Measurements from ENCODE around the gene CEP350. TPM values are rescaled to one million over a fixed set of nuclear protein-coding genes. Genes with fewer than 3 reads are reported as not detected.
"Not testable (repeated sequence)": the region's sequence is repeated elsewhere in the genome, so short reads cannot be mapped to it uniquely, and the experiment has no call there.

The CEP350 gene
- total and polyA plus RNA-seq, 4 experiments from 2014 or later = 9.3 to 99.4 (median 76.0) TPM

GRCh38 chr1:180119837-180120236 lies 165.2 kb downstream of the CEP350 start:
- Mint-ChIP-seq H3K9me3 (no peaks in the 10 kb centered on the region), H3K4me1 (no peaks in the 10 kb centered on the region), H3K36me3 (peaks cover 5 to 8% of the 10 kb centered on the region in 2 donors), H3K27me3 (peaks cover 0 to 3% of the 10 kb centered on the region in 2 donors), H3K4me3 (no peak overlapping the region), H3K27ac (no peak overlapping the region)
- Histone ChIP-seq H3K4me1 (ENCODE audit: insufficient read depth, low read length) (no peaks in the 10 kb centered on the region), H3K36me3 (ENCODE audit: insufficient read depth, low read length) (no peaks in the 10 kb centered on the region), H3K27me3 (ENCODE audit: insufficient read depth, low read length) (no peaks in the 10 kb centered on the region), H3K4me3 (ENCODE audit: low read length in 2 of 2) (no peak overlapping the region), H3K27ac (ENCODE audit: low read depth, low read length) (no peak overlapping the region), H3K9me3 (ENCODE audit: control insufficient read depth in 1 of 2, low read length in 2 of 2) (no peaks in the 10 kb centered on the region)
- intact Hi-C loops (cut with micrococcal nuclease) = loop anchor here (10.0 kb wide), 1 partner anchor 55 kb away; no protein-coding TSS in a partner anchor
- ChIA-PET CTCF (ENCODE audit: partially characterized antibody) (interaction anchor here (0.9 kb wide), 1 partner anchor 59 kb away, joined by 5 read pairs; no protein-coding TSS in a partner anchor), POLR2A (ENCODE audit: partially characterized antibody) (no interaction called here)
- no peak for DNase-seq

GRCh38 chr1:180123463-180123936 lies 168.9 kb downstream of the CEP350 start:
- H3K27ac Mint-ChIP-seq = no peak overlapping the region
- intact Hi-C loops (cut with micrococcal nuclease) = no loop called here
- peaks cover 0 to 3% of the 10 kb centered on the region in 2 donors for H3K27me3 Mint-ChIP-seq
- Histone ChIP-seq H3K9me3 (ENCODE audit: control insufficient read depth in 1 of 2, low read length in 2 of 2) (no peaks in the 10 kb centered on the region), H3K27me3 (ENCODE audit: insufficient read depth, low read length) (no peaks in the 10 kb centered on the region), H3K4me1 (ENCODE audit: insufficient read depth, low read length) (no peaks in the 10 kb centered on the region), H3K36me3 (ENCODE audit: insufficient read depth, low read length) (no peaks in the 10 kb centered on the region), H3K27ac (ENCODE audit: low read depth, low read length) (no peak overlapping the region), H3K4me3 (ENCODE audit: low read length in 2 of 2) (no peak overlapping the region)
- H3K9me3 Mint-ChIP-seq = no peaks in the 10 kb centered on the region
- H3K4me1 Mint-ChIP-seq = peaks cover 0 to 4% (median 1%) of the 10 kb centered on the region in 4 donors
- CTCF ChIA-PET (ENCODE audit: partially characterized antibody) = interaction anchor here (1.0 kb wide), 1 partner anchor 56 kb away, joined by 3 read pairs; no protein-coding TSS in a partner anchor
- H3K4me3 Mint-ChIP-seq = no peak overlapping the region
- no peaks in the 10 kb centered on the region for H3K36me3 Mint-ChIP-seq
- POLR2A ChIA-PET (ENCODE audit: partially characterized antibody) = no interaction called here
- no peak for DNase-seq

GRCh38 chr1:180130651-180131050 lies 176.0 kb downstream of the CEP350 start:
- peaks cover 0 to 1% (median 0%) of the 10 kb centered on the region in 8 donors for H3K9me3 Mint-ChIP-seq
- peaks cover 16% of the 10 kb centered on the region in 2 donors for H3K27me3 Mint-ChIP-seq
- H3K4me3 Mint-ChIP-seq = no peak overlapping the region
- H3K4me1 Mint-ChIP-seq = peaks cover 0 to 4% (median 1%) of the 10 kb centered on the region in 4 donors
- no peak overlapping the region for H3K27ac Mint-ChIP-seq
- Histone ChIP-seq H3K27ac (ENCODE audit: low read depth, low read length) (no peak overlapping the region), H3K4me1 (ENCODE audit: insufficient read depth, low read length) (no peaks in the 10 kb centered on the region), H3K9me3 (ENCODE audit: control insufficient read depth in 1 of 2, low read length in 2 of 2) (no peaks in the 10 kb centered on the region), H3K27me3 (ENCODE audit: insufficient read depth, low read length) (no peaks in the 10 kb centered on the region), H3K36me3 (ENCODE audit: insufficient read depth, low read length) (no peaks in the 10 kb centered on the region), H3K4me3 (ENCODE audit: low read length in 2 of 2) (no peak overlapping the region)
- no peaks in the 10 kb centered on the region for H3K36me3 Mint-ChIP-seq
- intact Hi-C loops (cut with micrococcal nuclease) = no loop called here
- POLR2A ChIA-PET (ENCODE audit: partially characterized antibody) = no interaction called here
- DNase-seq = no peak
- CTCF ChIA-PET (ENCODE audit: partially characterized antibody) = no interaction called here

- H3K4me3 Mint-ChIP-seq = no peak overlapping the region
- no peaks in the 10 kb centered on the region for H3K36me3 Mint-ChIP-seq
- H3K27me3 Mint-ChIP-seq = peaks cover 16 to 19% of the 10 kb centered on the region in 2 donors
- Histone ChIP-seq H3K4me3 (ENCODE audit: low read length in 2 of 2) (no peak overlapping the region), H3K9me3 (ENCODE audit: control insufficient read depth in 1 of 2, low read length in 2 of 2) (no peaks in the 10 kb centered on the region), H3K36me3 (ENCODE audit: insufficient read depth, low read length) (no peaks in the 10 kb centered on the region), H3K27ac (ENCODE audit: low read depth, low read length) (no peak overlapping the region), H3K27me3 (ENCODE audit: insufficient read depth, low read length) (no peaks in the 10 kb centered on the region), H3K4me1 (ENCODE audit: insufficient read depth, low read length) (no peaks in the 10 kb centered on the region)
- CTCF ChIA-PET (ENCODE audit: partially characterized antibody) = no interaction called here
- H3K9me3 Mint-ChIP-seq = peaks cover 0 to 7% (median 5%) of the 10 kb centered on the region in 8 donors
- intact Hi-C loops (cut with micrococcal nuclease) = no loop called here
- H3K4me1 Mint-ChIP-seq = peaks cover 0 to 4% (median 1%) of the 10 kb centered on the region in 4 donors
- H3K27ac Mint-ChIP-seq = no peak overlapping the region
- no peak for DNase-seq
- POLR2A ChIA-PET (ENCODE audit: partially characterized antibody) = no interaction called here
Observed at GRCh38 chr1:180131510-180131909, 176.9 kb downstream of the CEP350 start.

- H3K36me3 ChIP-seq (ENCODE audit: insufficient read depth, low read length) = no peaks in the 10 kb centered on the region
- no peak for DNase-seq
- H3K4me1 Mint-ChIP-seq = no peaks in the 10 kb centered on the region
- H3K4me3 Mint-ChIP-seq = no peak overlapping the region
- no peaks in the 10 kb centered on the region for H3K4me1 ChIP-seq (ENCODE audit: insufficient read depth, low read length)
- no peak overlapping the region for H3K4me3 ChIP-seq (ENCODE audit: low read length in 2 of 2)
- peaks cover 0 to 15% (median 8%) of the 10 kb centered on the region in 8 donors for H3K9me3 Mint-ChIP-seq
- H3K27me3 ChIP-seq (ENCODE audit: insufficient read depth, low read length) = no peaks in the 10 kb centered on the region
- peaks cover 21 to 27% of the 10 kb centered on the region in 2 donors for H3K27me3 Mint-ChIP-seq
- POLR2A ChIA-PET (ENCODE audit: partially characterized antibody) = no interaction called here
- no peak overlapping the region for H3K27ac Mint-ChIP-seq
- no peak overlapping the region for H3K27ac ChIP-seq (ENCODE audit: low read depth, low read length)
- no peaks in the 10 kb centered on the region for H3K36me3 Mint-ChIP-seq
- CTCF ChIA-PET (ENCODE audit: partially characterized antibody) = no interaction called here
- intact Hi-C loops (cut with micrococcal nuclease) = no loop called here
- H3K9me3 ChIP-seq (ENCODE audit: control insufficient read depth in 1 of 2, low read length in 2 of 2) = no peaks in the 10 kb centered on the region
Observed at GRCh38 chr1:180133193-180133592, 178.6 kb downstream of the CEP350 start.

GRCh38 chr1:180133688-180134087 lies 179.1 kb downstream of the CEP350 start:
- H3K36me3 Mint-ChIP-seq; H3K36me3 ChIP-seq (ENCODE audit: insufficient read depth, low read length); POLR2A ChIA-PET (ENCODE audit: partially characterized antibody); H3K4me1 ChIP-seq (ENCODE audit: insufficient read depth, low read length); H3K4me1 Mint-ChIP-seq; H3K9me3 ChIP-seq (ENCODE audit: control insufficient read depth in 1 of 2, low read length in 2 of 2); DNase-seq; CTCF ChIA-PET (ENCODE audit: partially characterized antibody); H3K4me3 ChIP-seq (ENCODE audit: low read length in 2 of 2); H3K27ac ChIP-seq (ENCODE audit: low read depth, low read length); H3K4me3 Mint-ChIP-seq; H3K27me3 ChIP-seq (ENCODE audit: insufficient read depth, low read length); H3K27ac Mint-ChIP-seq; intact Hi-C loops (cut with micrococcal nuclease): not testable (repeated sequence)
- Mint-ChIP-seq H3K27me3 (peaks cover 21 to 27% of the 10 kb centered on the region in 2 donors), H3K9me3 (peaks cover 0 to 15% (median 8%) of the 10 kb centered on the region in 8 donors)

- peaks cover 0 to 15% (median 7%) of the 10 kb centered on the region in 8 donors for H3K9me3 Mint-ChIP-seq
- CTCF ChIA-PET (ENCODE audit: partially characterized antibody) = no interaction called here
- intact Hi-C loops (cut with micrococcal nuclease) = no loop called here
- Histone ChIP-seq H3K27ac (ENCODE audit: low read depth, low read length) (no peak overlapping the region), H3K4me1 (ENCODE audit: insufficient read depth, low read length) (no peaks in the 10 kb centered on the region), H3K9me3 (ENCODE audit: control insufficient read depth in 1 of 2, low read length in 2 of 2) (no peaks in the 10 kb centered on the region), H3K4me3 (ENCODE audit: low read length in 2 of 2) (no peak overlapping the region), H3K27me3 (ENCODE audit: insufficient read depth, low read length) (no peaks in the 10 kb centered on the region), H3K36me3 (ENCODE audit: insufficient read depth, low read length) (no peaks in the 10 kb centered on the region)
- no peak overlapping the region for H3K27ac Mint-ChIP-seq
- no peak overlapping the region for H3K4me3 Mint-ChIP-seq
- peaks cover 21 to 29% of the 10 kb centered on the region in 2 donors for H3K27me3 Mint-ChIP-seq
- POLR2A ChIA-PET (ENCODE audit: partially characterized antibody) = no interaction called here
- no peak for DNase-seq
- H3K4me1 Mint-ChIP-seq = no peaks in the 10 kb centered on the region
- H3K36me3 Mint-ChIP-seq = no peaks in the 10 kb centered on the region
Observed at GRCh38 chr1:180135535-180135934, 180.9 kb downstream of the CEP350 start.

Measured in CD4-positive, alpha-beta memory T cell (primary cell).